WTC11 (cell line): Measurements from ENCODE around the gene UBXN4. TPM values are rescaled to one million over a fixed set of nuclear protein-coding genes. Genes with fewer than 3 reads are reported as not detected.

Experiments
- ATAC-seq: fragments of 200-7000 bp; cut with Tn5 transposase; 2 replicates; pipeline ENCODE4 v1.10.0; 2021; ENCODE audit warnings: mild to moderate bottlenecking, moderate library complexity
- CTCF ChIA-PET: fragments of 300-600 bp; sonication (Branson Sonifier 250); formaldehyde crosslinking; loops from one replicate; lab custom pipeline; 2021; ENCODE audit warnings: antibody characterized with exemption; lab: Charles Lee
- POLR2A ChIA-PET: fragments of 350-600 bp; sonication (Branson Sonifier 250); formaldehyde crosslinking; loops from one replicate; lab custom pipeline; 2021; ENCODE audit warnings: antibody characterized with exemption; lab: Charles Lee
- DNase-seq: peaks from one replicate; pipeline ENCODE4 v3.0.0; 2021; ENCODE audit warnings: low spot score
- H3K27ac Mint-ChIP-seq: 2 replicates; pipeline ENCODE4 v1.8.0; 2021; ENCODE audit warnings: mixed read lengths
- H3K27me3 Mint-ChIP-seq: 2 replicates; pipeline ENCODE4 v1.8.0; 2021; ENCODE audit warnings: low read depth, mild to moderate bottlenecking, moderate library complexity, mixed read lengths
- H3K36me3 Mint-ChIP-seq: 2 replicates; pipeline ENCODE4 v1.8.0; 2021; ENCODE audit warnings: mixed read lengths
- H3K4me1 Mint-ChIP-seq: 2 replicates; pipeline ENCODE4 v1.8.0; 2022; ENCODE audit warnings: mixed read lengths
- H3K4me3 Mint-ChIP-seq: 2 replicates; pipeline ENCODE4 v1.8.0; 2021; ENCODE audit warnings: mild to moderate bottlenecking, moderate library complexity, mixed read lengths
- H3K9me3 Mint-ChIP-seq: 2 replicates; pipeline ENCODE4 v1.8.0; 2021; ENCODE audit warnings: mixed read lengths
- ATF1 ChIP-seq: sonication (generic); formaldehyde crosslinking; IDR thresholded peaks from 2 replicates; pipeline ENCODE4 v1.8.1; 2023; ENCODE audit warnings: mild to moderate bottlenecking, moderate library complexity, missing genetic modification reagents
- CREB1 ChIP-seq: sonication (generic); formaldehyde crosslinking; IDR thresholded peaks from 2 replicates; pipeline ENCODE4 v1.8.0; 2023; ENCODE audit warnings: mild to moderate bottlenecking, missing genetic modification reagents
- CREM ChIP-seq: sonication (generic); formaldehyde crosslinking; IDR thresholded peaks from 2 replicates; pipeline ENCODE4 v1.8.1; 2022; ENCODE audit warnings: mild to moderate bottlenecking, missing genetic modification reagents, moderate library complexity
- EMX1 ChIP-seq: fragments of 250-450 bp; sonication (Bioruptor Pico); IDR thresholded peaks from 2 replicates; pipeline ENCODE4 v1.8.0; 2021; ENCODE audit warnings: mild to moderate bottlenecking
- FOXJ3 ChIP-seq: sonication (generic); formaldehyde crosslinking; IDR thresholded peaks from 2 replicates; pipeline ENCODE4 v1.9.0; 2021; ENCODE audit warnings: missing genetic modification reagents, mild to moderate bottlenecking, borderline replicate concordance
- GABPB1 ChIP-seq: sonication (generic); formaldehyde crosslinking; IDR thresholded peaks from 2 replicates; pipeline ENCODE4 v1.8.1; 2023; ENCODE audit warnings: mild to moderate bottlenecking, missing genetic modification reagents
- JUN ChIP-seq: sonication (generic); formaldehyde crosslinking; IDR thresholded peaks from 2 replicates; pipeline ENCODE4 v1.8.0; 2023; ENCODE audit warnings: mild to moderate bottlenecking, missing genetic modification reagents
- NR3C1 ChIP-seq: sonication (generic); formaldehyde crosslinking; conservative IDR thresholded peaks from 2 replicates; pipeline ENCODE4 v1.8.1; 2023; ENCODE audit warnings: low read depth, mild to moderate bottlenecking, missing genetic modification reagents
- OVOL2 ChIP-seq: fragments of 250-450 bp; sonication (Bioruptor Pico); IDR thresholded peaks from 2 replicates; pipeline ENCODE4 v1.9.0; 2021; ENCODE audit warnings: mild to moderate bottlenecking, borderline replicate concordance
- RELA ChIP-seq: sonication (generic); formaldehyde crosslinking; IDR thresholded peaks from 2 replicates; pipeline ENCODE4 v1.8.1; 2022; ENCODE audit warnings: missing genetic modification reagents, mild to moderate bottlenecking, borderline replicate concordance
- TEAD4 ChIP-seq: sonication (generic); formaldehyde crosslinking; IDR thresholded peaks from 2 replicates; pipeline ENCODE4 v1.8.0; 2022; ENCODE audit warnings: mild to moderate bottlenecking, missing genetic modification reagents
- TP53 ChIP-seq: sonication (generic); formaldehyde crosslinking; IDR thresholded peaks from 2 replicates; pipeline ENCODE4 v1.8.1; 2023; ENCODE audit warnings: mild to moderate bottlenecking, missing genetic modification reagents
- ZNF232 ChIP-seq: sonication (generic); formaldehyde crosslinking; IDR thresholded peaks from 2 replicates; pipeline ENCODE4 v1.8.0; 2022; ENCODE audit warnings: mild to moderate bottlenecking, missing genetic modification reagents
- ZNF263 ChIP-seq: sonication (generic); formaldehyde crosslinking; IDR thresholded peaks from 2 replicates; pipeline ENCODE4 v1.8.1; 2022; ENCODE audit warnings: low read depth, mild to moderate bottlenecking, moderate library complexity, missing genetic modification reagents
- total RNA-seq: library from RNA; stranded (reverse); gene quantifications from 3 replicates; pipeline ENCODE4 v1.2.3, GENCODE V29; 2021
- TF ChIP-seq, protein P1 (sequence below): sonication (generic); formaldehyde crosslinking; IDR thresholded peaks from 2 replicates; pipeline ENCODE4 v1.8.1; 2023; ENCODE audit warnings: mild to moderate bottlenecking, moderate library complexity, missing genetic modification reagents
- TF ChIP-seq, protein P2 (sequence below): sonication (generic); formaldehyde crosslinking; IDR thresholded peaks from 2 replicates; pipeline ENCODE4 v1.8.0; 2023; ENCODE audit warnings: missing genetic modification reagents
- TF ChIP-seq, protein P3 (sequence below): sonication (generic); formaldehyde crosslinking; IDR thresholded peaks from 2 replicates; pipeline ENCODE4 v1.8.1; 2022; ENCODE audit warnings: low read depth, missing genetic modification reagents, borderline replicate concordance
- TF ChIP-seq, protein P4 (sequence below): fragments of 250-450 bp; sonication (Bioruptor Pico); IDR thresholded peaks from 2 replicates; pipeline ENCODE4 v1.9.0; 2021; ENCODE audit warnings: mild to moderate bottlenecking

The UBXN4 gene
- total RNA-seq, 1 experiment from 2014 or later = 68.1 TPM

DNA sequence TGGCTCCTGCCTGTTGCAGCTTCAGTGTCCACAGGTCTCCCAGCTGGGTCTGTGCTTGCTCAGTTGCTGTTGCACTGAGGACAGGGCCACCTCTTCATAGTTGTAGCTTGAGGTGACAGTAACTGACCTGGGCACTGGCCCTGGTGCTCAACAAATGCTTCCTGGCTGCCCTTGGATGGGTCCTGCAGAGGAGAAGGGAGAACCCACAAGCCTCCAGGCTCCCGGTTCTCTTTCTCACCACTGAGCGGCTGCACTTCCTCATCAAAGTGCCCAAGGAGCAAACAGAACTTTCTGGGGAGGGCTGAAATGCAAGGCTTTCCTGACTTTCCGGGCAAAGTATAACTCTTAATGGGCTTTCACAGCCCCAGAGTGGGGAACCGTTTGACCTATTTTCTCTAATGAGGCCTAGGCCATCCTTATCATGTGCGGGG lies 56.6 kb downstream of the UBXN4 start:
- Mint-ChIP-seq H3K4me3 (no peak overlapping the region), H3K27me3 (no peaks in the 10 kb centered on the region), H3K4me1 (peaks cover 7% of the 10 kb centered on the region; the same call in 1 of the 2 replicates), H3K9me3 (peaks cover 31% of the 10 kb centered on the region), H3K36me3 (peaks cover 25% of the 10 kb centered on the region), H3K27ac (no peak overlapping the region)
- DNase-seq (no peak), ATAC-seq (no peak)
- ChIA-PET POLR2A (interaction anchor here (0.5 kb wide), 1 partner anchor 11 kb away, joined by 5 read pairs; no protein-coding TSS in a partner anchor), CTCF (interaction anchor here (0.5 to 2.6 kb wide), 28 partner anchors 9 to 809 kb away, joined by 3 to 26 read pairs (median 4); partner anchors contain the start of gene MCM6)
- TF ChIP-seq, protein P1, sequence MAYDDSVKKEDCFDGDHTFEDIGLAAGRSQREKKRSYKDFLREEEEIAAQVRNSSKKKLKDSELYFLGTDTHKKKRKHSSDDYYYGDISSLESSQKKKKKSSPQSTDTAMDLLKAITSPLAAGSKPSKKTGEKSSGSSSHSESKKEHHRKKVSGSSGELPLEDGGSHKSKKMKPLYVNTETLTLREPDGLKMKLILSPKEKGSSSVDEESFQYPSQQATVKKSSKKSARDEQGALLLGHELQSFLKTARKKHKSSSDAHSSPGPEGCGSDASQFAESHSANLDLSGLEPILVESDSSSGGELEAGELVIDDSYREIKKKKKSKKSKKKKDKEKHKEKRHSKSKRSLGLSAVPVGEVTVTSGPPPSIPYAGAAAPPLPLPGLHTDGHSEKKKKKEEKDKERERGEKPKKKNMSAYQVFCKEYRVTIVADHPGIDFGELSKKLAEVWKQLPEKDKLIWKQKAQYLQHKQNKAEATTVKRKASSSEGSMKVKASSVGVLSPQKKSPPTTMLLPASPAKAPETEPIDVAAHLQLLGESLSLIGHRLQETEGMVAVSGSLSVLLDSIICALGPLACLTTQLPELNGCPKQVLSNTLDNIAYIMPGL (CRISPR knock-in tag) = 0 out of 2 replicates have a peak, but pooled peaks have one; percentile 13
- no peak for TF ChIP-seq ZNF232 (CRISPR knock-in tag)

- TF ChIP-seq EMX1 = no peak
- no peak for TF ChIP-seq NR3C1
- TF ChIP-seq, protein P2, sequence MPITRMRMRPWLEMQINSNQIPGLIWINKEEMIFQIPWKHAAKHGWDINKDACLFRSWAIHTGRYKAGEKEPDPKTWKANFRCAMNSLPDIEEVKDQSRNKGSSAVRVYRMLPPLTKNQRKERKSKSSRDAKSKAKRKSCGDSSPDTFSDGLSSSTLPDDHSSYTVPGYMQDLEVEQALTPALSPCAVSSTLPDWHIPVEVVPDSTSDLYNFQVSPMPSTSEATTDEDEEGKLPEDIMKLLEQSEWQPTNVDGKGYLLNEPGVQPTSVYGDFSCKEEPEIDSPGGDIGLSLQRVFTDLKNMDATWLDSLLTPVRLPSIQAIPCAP (CRISPR knock-in tag) = no peak
- TF ChIP-seq CREB1 = no peak
- TF ChIP-seq FOXJ3 (CRISPR knock-in tag) = no peak
- TF ChIP-seq ZNF263 (CRISPR knock-in tag) = no peak
- TF ChIP-seq, protein P3, sequence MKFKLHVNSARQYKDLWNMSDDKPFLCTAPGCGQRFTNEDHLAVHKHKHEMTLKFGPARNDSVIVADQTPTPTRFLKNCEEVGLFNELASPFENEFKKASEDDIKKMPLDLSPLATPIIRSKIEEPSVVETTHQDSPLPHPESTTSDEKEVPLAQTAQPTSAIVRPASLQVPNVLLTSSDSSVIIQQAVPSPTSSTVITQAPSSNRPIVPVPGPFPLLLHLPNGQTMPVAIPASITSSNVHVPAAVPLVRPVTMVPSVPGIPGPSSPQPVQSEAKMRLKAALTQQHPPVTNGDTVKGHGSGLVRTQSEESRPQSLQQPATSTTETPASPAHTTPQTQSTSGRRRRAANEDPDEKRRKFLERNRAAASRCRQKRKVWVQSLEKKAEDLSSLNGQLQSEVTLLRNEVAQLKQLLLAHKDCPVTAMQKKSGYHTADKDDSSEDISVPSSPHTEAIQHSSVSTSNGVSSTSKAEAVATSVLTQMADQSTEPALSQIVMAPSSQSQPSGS (CRISPR knock-in tag) = no peak
- TF ChIP-seq RELA = no peak
- TF ChIP-seq JUN (CRISPR knock-in tag) = no peak
- TF ChIP-seq TP53 (CRISPR knock-in tag) = no peak
- TF ChIP-seq TEAD4 (CRISPR knock-in tag) = no peak
- TF ChIP-seq ATF1 (CRISPR knock-in tag) = no peak
- TF ChIP-seq OVOL2 = no peak
- no peak for TF ChIP-seq CREM (CRISPR knock-in tag)
- TF ChIP-seq, protein P4, sequence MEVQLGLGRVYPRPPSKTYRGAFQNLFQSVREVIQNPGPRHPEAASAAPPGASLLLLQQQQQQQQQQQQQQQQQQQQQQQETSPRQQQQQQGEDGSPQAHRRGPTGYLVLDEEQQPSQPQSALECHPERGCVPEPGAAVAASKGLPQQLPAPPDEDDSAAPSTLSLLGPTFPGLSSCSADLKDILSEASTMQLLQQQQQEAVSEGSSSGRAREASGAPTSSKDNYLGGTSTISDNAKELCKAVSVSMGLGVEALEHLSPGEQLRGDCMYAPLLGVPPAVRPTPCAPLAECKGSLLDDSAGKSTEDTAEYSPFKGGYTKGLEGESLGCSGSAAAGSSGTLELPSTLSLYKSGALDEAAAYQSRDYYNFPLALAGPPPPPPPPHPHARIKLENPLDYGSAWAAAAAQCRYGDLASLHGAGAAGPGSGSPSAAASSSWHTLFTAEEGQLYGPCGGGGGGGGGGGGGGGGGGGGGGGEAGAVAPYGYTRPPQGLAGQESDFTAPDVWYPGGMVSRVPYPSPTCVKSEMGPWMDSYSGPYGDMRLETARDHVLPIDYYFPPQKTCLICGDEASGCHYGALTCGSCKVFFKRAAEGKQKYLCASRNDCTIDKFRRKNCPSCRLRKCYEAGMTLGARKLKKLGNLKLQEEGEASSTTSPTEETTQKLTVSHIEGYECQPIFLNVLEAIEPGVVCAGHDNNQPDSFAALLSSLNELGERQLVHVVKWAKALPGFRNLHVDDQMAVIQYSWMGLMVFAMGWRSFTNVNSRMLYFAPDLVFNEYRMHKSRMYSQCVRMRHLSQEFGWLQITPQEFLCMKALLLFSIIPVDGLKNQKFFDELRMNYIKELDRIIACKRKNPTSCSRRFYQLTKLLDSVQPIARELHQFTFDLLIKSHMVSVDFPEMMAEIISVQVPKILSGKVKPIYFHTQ (CRISPR knock-in tag) = no peak
- no peak for TF ChIP-seq GABPB1 (CRISPR knock-in tag)
- TF ChIP-seq, all 79 proteins: peak for 0
- no peak for ATAC-seq
- CTCF ChIA-PET = interaction anchor here (0.5 to 2.6 kb wide), 11 partner anchors 9 to 810 kb away, joined by 3 to 26 read pairs (median 6); no protein-coding TSS in a partner anchor
- H3K4me3 Mint-ChIP-seq = no peak overlapping the region
- H3K27me3 Mint-ChIP-seq = no peaks in the 10 kb centered on the region
- H3K9me3 Mint-ChIP-seq = peaks cover 31% of the 10 kb centered on the region
- POLR2A ChIA-PET = no interaction called here
- no peak for DNase-seq
- peaks cover 7% of the 10 kb centered on the region; the same call in 1 of the 2 replicates for H3K4me1 Mint-ChIP-seq
- no peak overlapping the region for H3K27ac Mint-ChIP-seq
- H3K36me3 Mint-ChIP-seq = peaks cover 25% of the 10 kb centered on the region
Observed at GRCh38 chr2:135798762-135799161, 57.1 kb downstream of the UBXN4 start.
